GM12801 (cell line): ENCODE results near the gene NFKBIL1.

Experiments
- TF ChIP-seq, protein P1 (sequence below): IDR thresholded peaks from one replicate; pipeline ENCODE4 v1.5.1; 2011; ENCODE audit warnings: control low read depth; ENCODE audit not compliant: insufficient read length; ENCODE audit errors: extremely low read depth

The NFKBIL1 gene

GRCh38 chr6:31585491-31585890 lies 38.1 kb downstream of the NFKBIL1 start:
- TF ChIP-seq, protein P1, sequence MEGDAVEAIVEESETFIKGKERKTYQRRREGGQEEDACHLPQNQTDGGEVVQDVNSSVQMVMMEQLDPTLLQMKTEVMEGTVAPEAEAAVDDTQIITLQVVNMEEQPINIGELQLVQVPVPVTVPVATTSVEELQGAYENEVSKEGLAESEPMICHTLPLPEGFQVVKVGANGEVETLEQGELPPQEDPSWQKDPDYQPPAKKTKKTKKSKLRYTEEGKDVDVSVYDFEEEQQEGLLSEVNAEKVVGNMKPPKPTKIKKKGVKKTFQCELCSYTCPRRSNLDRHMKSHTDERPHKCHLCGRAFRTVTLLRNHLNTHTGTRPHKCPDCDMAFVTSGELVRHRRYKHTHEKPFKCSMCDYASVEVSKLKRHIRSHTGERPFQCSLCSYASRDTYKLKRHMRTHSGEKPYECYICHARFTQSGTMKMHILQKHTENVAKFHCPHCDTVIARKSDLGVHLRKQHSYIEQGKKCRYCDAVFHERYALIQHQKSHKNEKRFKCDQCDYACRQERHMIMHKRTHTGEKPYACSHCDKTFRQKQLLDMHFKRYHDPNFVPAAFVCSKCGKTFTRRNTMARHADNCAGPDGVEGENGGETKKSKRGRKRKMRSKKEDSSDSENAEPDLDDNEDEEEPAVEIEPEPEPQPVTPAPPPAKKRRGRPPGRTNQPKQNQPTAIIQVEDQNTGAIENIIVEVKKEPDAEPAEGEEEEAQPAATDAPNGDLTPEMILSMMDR: no peak

- TF ChIP-seq, protein P1: no peak
Observed at GRCh38 chr6:31586008-31586407, 38.6 kb downstream of the NFKBIL1 start, which contains the start of gene LST1. Gene LST1 (plus strand): TSS chr6:31586277. CDS start chr6:31587300, 1,023 bp downstream.

DNA sequence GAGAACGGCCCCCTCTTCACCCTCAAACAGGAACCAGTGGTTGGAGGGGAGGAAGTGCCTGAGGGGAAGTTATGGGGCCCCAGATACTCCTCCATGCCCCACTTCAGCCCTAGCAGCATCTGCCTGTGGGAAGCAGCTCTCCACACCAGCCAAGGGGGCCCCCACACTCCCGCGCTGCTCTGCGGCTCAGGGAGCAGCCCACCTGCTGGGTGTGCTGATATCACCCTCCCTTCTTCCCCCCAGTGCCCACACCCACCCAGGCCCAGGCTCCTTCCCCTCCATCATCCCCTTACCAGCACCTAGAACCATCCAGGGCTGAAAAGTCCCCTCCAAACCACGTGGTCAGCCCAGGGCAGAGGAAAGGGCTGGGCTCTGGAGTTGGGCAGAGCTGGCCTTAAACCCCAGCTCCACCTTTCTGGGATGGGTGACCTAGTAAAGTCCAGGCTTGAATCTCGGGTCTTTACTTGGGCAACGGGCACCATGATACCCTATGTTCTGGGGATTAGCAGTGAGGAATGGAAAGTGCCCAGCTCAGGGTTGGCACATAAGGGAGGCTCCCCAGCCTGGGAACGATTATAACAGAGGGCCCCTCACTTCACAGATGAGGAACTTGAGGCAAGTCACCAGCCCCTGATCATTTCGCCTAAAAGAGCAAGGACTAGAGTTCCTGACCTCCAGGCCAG lies 39.3 kb downstream of the NFKBIL1 start:
- TF ChIP-seq, protein P1: no peak

DNA sequence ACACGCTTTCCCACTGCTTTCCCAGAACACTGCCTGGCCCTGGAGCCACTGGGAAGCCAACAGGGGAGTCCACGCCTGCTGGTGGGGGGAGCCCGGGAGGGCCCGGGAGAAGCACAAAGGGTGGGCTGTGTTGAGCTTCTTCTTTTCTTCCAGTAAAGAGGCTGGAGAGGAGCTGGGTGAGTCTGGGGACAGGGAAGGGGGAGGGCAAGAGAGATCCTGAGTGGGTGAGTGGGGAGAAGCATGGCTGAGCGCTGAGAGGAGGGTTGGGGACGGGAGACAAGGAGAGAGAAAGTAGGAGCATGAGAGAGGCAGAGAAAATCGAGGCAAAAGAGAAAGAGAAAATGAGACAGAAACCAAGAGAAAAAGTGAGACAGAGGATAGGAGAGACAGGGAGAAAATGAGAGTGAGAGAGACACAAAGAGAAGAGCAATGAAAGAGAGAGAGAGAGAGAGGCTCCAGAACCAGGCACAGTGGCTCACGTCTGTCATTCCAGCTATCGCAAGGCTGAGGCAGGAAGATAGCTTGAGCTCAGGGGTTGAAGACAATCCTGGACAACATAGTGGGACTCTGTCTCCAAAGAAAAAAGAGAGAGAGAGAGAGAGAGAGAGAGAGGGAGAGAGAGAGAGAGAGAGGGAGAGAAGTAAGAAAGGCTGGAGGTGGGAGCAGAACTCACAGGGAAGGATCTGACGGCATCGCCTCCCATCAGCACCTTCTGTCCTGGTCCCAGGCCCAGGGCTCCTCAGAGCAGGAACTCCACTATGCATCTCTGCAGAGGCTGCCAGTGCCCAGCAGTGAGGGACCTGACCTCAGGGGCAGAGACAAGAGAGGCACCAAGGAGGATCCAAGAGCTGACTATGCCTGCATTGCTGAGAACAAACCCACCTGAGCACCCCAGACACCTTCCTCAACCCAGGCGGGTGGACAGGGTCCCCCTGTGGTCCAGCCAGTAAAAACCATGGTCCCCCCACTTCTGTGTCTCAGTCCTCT lies 40.7 kb downstream of the NFKBIL1 start:
- TF ChIP-seq, protein P1: no peak

GRCh38 chr6:31588871-31589650 lies 41.7 kb downstream of the NFKBIL1 start:
- TF ChIP-seq, protein P1: no peak

DNA sequence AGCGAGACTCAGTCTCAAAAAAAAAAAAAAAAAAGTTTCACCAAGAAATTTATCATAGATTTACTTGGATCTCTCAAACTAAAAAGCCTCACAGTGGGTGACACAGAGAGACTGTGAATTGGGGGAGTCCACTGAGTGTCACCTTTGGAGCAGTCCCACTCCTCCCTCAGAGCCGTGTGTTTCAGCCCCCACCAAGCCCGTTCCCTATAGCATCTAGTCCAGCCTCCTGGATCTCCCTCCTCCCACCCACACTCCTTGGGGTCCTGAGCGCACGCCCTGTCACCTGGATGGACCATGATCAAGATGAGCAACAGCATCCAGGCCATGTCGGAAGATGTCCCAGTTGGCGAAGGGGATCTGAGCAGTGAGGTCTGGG lies 45.0 kb downstream of the NFKBIL1 start:
- TF ChIP-seq, protein P1: no peak

DNA sequence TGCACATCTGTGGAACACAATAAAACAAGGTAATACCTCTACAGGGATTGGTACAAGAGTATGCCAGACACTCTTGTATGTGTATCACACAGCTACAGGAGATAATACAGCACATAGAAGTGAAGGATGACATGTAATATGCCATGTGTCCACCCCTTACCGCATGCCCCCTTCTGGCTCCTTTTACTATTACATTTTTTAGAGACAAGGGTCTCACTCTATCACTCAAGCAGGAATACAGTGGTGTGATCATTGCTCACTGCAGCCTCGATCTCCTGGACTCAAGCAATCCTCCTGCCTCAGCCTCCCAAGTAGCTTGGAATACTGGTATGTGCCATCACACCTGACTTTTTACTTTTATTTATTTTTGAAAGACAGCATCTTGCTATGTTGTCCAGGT lies 49.6 kb downstream of the NFKBIL1 start:
- TF ChIP-seq, protein P1: no peak
